Erythroblast (primary cell): ENCODE results near the gene NPHP3.
"Not testable (repeated sequence)": the region's sequence is repeated elsewhere in the genome, so short reads cannot be mapped to it uniquely, and the experiment has no call there.

ENCODE experiments used
- DNase-seq, 2 experiments: peaks; one replicate each; lab custom pipeline; 2025; lab: John Stamatoyannopoulos, UW
- GATA1 ChIP-seq: IDR thresholded peaks from 2 replicates; pipeline ENCODE4 v1.6.1; 2011; ENCODE audit warnings: low read depth, mild to moderate bottlenecking, control low read depth, low read length, moderate library complexity
- POLR2A ChIP-seq: IDR thresholded peaks from 2 replicates; pipeline ENCODE4 v1.6.1; 2011; ENCODE audit warnings: mild to moderate bottlenecking, low read length

Gene NPHP3, protein sequence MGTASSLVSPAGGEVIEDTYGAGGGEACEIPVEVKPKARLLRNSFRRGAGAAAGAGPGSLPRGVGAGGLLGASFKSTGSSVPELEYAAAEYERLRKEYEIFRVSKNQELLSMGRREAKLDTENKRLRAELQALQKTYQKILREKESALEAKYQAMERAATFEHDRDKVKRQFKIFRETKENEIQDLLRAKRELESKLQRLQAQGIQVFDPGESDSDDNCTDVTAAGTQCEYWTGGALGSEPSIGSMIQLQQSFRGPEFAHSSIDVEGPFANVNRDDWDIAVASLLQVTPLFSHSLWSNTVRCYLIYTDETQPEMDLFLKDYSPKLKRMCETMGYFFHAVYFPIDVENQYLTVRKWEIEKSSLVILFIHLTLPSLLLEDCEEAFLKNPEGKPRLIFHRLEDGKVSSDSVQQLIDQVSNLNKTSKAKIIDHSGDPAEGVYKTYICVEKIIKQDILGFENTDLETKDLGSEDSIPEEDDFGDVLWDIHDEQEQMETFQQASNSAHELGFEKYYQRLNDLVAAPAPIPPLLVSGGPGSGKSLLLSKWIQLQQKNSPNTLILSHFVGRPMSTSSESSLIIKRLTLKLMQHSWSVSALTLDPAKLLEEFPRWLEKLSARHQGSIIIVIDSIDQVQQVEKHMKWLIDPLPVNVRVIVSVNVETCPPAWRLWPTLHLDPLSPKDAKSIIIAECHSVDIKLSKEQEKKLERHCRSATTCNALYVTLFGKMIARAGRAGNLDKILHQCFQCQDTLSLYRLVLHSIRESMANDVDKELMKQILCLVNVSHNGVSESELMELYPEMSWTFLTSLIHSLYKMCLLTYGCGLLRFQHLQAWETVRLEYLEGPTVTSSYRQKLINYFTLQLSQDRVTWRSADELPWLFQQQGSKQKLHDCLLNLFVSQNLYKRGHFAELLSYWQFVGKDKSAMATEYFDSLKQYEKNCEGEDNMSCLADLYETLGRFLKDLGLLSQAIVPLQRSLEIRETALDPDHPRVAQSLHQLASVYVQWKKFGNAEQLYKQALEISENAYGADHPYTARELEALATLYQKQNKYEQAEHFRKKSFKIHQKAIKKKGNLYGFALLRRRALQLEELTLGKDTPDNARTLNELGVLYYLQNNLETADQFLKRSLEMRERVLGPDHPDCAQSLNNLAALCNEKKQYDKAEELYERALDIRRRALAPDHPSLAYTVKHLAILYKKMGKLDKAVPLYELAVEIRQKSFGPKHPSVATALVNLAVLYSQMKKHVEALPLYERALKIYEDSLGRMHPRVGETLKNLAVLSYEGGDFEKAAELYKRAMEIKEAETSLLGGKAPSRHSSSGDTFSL (N-terminal part only)

DNA sequence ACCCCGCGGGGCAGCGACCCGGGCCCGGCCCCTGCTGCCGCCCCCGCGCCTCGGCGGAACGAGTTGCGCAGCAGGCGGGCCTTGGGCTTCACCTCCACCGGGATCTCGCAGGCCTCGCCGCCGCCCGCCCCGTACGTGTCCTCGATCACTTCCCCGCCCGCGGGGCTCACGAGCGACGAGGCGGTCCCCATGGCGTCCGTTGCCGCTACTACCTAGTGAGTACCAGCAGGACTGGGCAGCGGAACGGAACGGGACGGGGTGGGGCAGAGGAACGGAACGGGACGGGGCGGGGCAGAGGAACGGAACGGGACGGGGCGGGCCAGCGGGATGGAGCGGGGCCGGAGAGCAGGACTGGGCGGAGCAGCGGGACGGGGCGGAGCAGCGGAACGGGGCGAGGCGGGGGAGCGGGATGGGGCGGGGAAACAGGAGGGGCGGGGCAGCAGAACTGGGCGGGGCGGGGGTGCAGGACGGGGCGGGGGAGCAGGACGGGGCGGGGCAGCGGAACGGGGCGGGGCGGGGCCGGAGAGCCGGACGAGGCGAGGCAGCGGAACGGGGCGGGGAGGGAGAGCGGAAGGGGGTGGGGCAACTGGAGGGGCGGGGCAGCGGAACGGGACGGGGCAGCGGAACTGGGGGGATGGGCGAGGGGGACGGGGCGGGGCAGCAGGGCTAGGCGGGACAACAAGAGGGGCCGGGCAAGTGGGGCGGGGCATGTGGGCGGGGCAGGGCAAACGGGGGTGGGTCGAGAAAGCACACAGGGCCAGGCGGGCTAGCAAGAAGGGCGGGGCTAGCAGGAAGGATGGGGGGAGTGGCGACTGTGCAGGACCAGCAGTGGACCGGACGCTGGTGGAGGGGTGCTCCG is at the start of gene NPHP3:
NPHP3 (minus strand) TSS at position 245 of the 859 bp plus-strand sequence; CDS start at position 191, 54 bp downstream.
- TF ChIP-seq GATA1 (no peak), POLR2A (peak; percentile 49)
- peak; percentile 96 to 98 for DNase-seq

DNA sequence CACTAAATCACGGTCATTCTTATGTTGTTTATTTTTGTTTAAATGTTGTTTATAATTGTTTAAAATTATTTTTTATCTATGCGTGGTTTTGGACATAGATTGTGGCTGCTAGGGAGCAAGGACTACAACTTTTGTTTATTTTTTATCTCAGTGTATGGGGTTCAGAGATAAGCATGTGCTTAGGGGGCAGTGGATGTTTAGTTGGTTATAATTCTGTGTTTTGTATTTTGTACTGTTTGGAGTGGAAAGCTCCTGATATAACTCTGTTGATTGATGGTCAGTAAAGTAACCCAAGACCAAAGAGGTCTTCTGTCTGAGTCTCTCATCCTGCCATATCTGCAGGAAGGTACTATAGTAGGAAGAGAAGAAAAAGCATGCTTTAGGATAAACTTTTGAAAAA is 36.5 kb upstream of the NPHP3 start:
- peak; percentile 16 to 79 for DNase-seq
- TF ChIP-seq GATA1 (no peak), POLR2A (no peak)

DNA sequence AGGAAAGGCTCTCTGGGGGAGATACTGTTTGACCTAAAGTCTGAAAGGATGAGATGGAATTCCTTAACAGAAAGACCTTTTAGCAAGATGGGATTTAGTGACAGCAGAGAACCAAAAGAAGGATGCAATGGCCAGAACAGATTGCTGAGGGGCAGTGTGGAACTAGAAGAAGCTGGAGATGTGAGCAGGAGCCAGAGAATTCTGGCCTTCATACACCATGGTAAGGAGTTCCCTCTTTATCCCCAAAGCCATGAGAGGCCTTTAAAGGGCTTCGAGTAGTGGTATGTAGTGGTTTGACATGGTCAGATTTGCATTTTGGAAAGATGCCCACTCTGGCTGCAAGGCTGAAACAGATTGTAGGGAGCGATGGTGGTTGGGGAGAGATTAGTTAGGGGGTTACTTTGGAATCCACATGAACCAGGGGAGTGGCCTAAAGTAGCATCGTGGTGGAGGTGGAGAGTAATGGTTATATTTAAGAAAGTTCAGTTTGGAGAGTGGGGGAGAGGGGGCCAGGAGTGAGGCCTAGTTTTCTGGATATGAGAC is 34.0 kb upstream of the NPHP3 start:
- peak; percentile 12 to 59 for DNase-seq
- TF ChIP-seq POLR2A (no peak), GATA1 (no peak)

DNA sequence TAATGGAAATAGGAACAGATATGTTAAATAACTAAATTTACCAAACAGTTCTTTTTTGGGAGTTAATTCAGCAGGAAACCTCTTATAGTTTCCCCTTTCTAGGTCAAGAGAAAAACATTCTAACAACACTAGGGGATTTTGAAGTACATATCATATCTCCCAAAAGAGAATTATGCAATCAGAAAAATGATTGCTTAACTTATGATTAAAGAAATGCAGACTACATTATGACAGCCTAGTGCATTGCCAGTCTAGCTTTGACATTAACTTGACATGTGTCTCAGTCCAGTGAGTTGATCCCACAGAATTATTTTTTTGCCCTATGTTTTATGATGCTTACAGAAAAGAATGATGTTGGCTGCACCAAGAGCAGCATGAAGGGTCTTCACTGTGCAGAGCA is 31.7 kb upstream of the NPHP3 start:
- TF ChIP-seq POLR2A, result no peak
- no peak for TF ChIP-seq GATA1
- no peak for DNase-seq

DNA sequence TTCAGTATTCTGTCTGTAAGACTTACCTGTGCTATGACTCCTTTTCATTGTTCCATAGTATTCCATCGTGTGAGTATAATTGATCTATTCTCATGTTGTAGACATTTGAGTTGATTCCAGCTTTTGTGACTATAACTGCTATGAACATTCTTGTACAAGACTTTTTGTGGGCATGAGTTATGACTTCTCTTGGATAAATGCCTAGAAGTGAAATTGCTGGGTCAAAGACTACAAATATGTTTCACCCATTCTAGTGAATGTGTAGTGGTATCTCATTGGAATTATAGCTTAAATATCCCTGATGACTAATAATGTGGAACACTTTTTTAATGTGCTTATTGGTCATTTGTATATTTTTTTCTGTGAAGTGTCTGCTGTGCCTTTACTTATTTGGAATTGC is 27.6 kb upstream of the NPHP3 start:
- TF ChIP-seq GATA1 (no peak), POLR2A (no peak)

DNA sequence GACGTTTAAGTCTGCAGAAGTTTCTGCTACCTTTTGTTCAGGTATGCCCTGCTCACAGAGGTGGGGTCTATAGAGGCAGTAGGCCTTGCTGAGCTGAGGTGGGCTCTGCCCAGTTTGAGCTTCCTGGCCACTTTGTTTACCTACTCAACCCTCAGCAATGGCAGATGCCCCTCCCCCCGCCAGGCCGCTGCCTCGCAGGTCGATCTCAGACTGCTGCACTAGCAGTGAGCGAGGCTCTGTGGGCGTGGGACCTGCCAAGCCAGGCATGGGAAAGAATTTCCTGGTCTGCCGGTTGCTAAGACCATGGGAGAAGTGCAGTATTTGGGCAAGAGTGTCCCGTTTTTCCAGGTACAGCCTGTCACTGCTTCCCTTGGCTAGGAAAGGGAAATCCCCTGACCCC is 24.5 kb upstream of the NPHP3 start:
- not testable (repeated sequence) for DNase-seq

More for the DNA sequence above, 27.6 kb upstream of the NPHP3 start:
- DNase-seq, result no peak

DNA sequence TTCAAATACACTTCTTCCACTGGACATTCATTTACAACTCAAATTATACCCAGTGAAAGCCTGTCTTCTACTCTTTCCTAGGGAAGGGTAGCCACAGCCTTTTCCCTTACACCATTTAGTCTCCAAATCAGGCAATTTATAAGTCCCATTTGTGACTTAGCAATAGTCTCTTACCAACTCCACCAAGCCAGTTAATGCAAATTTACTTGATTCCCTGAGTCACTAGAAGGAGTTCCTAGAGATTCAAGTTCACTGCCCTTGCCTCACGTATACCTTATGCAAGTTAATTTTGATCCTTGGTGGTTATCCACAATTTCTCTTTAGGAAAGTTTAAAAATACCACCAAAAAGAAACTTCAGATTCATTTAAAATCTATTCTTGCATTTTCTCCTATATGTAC is 16.1 kb upstream of the NPHP3 start:
- TF ChIP-seq GATA1, result no peak
- TF ChIP-seq POLR2A, result no peak

DNA sequence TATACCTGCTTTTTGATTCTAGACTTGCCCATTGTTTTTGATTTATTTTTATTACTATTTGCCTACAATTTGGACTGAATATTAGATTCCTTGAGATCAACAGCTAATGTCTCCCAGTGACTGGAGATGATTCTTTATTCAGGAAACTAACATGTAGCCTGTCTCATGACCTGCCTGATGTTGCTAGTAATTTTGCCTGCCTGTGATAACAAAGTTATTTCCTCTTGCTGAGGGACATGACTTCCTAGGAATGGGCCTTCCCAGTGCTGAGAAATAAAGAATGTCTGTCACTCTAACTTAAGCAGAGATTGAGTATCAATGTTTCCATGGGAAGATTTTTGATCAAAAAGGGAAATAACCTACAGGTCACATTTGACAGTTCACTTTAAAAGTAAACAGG is 13.4 kb upstream of the NPHP3 start:
- no peak for DNase-seq
- TF ChIP-seq GATA1 (no peak), POLR2A (no peak)

More for the DNA sequence above, 16.1 kb upstream of the NPHP3 start:
- no peak for DNase-seq

DNA sequence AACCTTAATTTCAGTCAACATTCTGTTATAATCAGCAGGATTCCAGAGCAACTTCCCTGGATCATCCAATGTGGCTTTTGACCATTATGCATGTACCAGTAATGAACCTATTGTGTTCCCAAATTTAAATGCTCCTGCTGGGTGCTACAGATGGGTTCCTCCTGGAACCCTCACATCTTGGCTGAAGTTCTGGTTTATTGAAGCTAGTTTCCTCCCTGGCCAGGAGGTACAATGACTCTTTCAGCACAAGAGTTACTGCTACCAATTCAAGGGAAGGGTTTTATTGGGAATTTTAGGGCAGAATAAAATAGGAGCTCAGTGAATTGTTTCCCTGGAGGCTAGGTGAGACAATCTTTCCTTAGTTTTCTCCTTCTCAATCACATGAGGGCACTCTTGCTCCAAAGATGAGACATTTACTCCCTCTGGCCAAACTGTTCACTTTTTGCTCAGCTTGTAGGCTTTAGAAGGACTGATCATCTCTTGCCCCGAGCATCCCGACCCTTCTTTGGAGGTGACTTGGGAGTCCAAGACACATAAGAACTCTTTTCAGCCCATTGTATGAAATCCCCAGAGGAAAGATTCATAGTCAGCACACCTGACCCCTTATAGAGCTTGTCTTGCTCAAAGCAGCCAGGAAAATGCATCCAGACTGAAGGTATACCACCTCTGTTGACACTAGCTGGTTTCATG is 8.8 kb upstream of the NPHP3 start:
- peak; percentile 35 to 55 for DNase-seq
- TF ChIP-seq POLR2A (no peak), GATA1 (no peak)

DNA sequence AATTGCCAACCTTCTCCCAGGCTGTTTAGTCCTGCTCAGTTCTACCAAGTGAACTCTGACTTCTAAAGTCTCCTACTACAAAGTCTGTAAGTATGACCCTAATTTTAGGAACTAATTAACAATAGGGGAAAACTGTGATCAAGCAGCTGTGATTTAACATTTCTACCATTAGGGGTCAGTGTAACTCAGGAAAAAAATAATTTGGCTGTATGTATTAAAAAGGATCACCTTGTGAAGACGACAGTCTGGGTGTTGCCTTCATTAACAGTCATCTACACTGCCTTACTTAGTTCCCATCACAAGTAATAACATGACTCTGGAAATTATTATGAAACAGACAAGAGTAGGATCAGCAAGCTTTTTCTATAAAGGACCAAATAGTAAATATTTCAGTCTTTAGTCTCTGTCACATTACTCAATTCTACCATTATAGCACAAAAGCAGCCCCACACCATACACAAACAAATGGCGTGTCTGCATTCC is 4.2 kb upstream of the NPHP3 start:
- TF ChIP-seq GATA1, result no peak
- TF ChIP-seq POLR2A, result no peak
- DNase-seq, result peak; percentile 59 to 74

DNA sequence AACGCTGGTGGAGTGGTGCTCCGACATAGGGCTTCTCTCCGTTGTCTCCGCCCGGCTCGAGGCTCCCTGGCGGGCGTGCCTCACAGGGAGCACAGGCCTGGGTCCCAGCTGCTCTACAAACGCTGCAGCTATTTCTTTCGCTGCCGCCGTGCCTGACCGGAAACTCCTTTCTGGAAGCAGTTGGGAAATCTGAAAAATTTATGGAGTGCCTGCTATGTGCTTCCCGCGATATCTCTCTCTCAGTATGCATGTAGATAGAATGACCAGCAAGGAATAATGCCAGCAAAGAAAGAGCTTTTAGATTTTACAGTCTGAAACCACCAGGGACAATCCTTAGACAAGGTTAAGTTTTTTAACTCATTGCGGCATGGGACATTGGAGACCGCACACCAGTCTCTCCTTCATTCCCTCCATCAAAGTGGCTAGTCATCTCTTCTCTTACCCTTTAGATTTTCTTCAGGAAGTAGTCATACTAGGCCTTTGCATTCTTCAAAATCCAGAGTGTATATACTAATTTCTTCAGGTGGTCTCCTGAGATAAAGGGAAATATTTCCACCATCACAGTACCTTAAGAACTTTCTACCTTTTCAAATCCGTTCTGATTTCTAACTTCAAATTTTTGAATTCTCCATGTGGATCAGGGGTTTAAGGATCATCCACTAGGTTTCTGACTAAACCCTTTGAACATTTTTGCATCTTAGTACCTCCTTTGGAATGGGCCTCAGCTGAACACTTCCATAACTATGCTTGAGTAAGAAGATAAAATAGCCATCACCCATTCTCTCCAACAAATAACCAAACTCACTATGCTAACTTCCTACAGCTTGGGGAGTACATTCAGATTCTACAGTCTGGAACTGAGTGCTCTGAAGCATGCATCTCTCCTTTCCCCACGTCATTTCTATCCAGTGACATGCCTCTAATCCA is 1.1 kb upstream of the NPHP3 start:
- peak in 1 of 2 experiments; percentile 35 for DNase-seq

More for the DNA sequence above, 1.1 kb upstream of the NPHP3 start:
- TF ChIP-seq GATA1, result no peak
- TF ChIP-seq POLR2A, result no peak
